ENCODE data around the gene MCCC2.
"Not testable (repeated sequence)": the region's sequence is repeated elsewhere in the genome, so short reads cannot be mapped to it uniquely, and the experiment has no call there.

Gene MCCC2

DNA sequence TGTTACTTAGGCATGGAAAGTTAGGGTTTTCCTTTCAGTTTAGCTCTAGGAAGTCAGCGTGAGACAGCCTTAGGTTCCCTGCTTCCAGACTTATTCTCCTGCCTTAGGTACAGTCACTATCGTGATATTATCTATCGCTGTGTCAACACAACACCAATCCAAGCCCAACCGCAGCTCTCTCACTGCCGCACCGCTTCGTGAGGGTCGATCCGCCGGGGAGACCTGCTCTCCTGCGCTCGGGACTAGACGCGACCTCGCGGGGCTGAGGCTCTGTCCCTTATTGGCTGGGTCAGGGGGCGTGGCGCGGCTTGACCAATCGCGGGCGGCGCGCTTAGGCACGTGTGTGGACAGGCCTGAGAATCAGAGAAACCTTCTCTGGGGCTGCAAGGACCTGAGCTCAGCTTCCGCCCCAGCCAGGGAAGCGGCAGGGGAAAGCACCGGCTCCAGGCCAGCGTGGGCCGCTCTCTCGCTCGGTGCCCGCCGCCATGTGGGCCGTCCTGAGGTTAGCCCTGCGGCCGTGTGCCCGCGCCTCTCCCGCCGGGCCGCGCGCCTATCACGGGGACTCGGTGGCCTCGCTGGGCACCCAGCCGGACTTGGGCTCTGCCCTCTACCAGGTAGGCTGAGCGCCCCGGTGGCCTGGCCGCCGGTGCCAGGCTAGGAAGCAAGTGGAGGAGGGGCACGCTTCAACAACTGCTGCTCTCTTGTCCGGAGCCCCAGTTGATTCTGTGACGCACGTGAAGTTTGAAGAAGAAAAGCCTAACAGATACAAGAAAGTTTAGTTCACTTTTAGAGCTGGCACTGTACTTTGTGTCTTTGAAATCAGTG lies at the start of gene MCCC2:
TSS of gene MCCC2 (plus strand) at position 400 of the 825 bp plus-strand sequence. CDS start at position 486, 86 bp downstream.
- peak; percentile 96 for DNase-seq (ENCODE audit: low read depth)

DNA sequence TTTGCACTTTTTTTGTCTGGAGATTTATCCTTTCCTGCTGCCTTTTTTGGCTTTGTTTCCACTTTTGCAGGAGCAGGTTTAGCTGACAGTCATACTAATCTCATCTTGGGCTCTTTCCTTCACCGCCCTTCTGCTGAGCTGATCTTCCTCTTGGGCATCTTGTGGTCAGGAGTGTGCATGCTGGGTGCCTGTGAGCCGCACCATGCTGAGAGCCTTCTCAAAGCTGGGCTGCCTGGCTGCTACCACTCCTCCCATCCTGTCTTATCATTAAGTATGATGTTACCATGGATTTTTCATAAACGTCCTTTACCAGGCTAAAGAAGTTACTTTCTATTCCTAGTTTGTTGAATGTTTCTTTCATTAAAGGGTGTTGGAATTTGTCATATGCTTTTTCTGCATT lies 49.5 kb upstream of the MCCC2 start:
- DNase-seq (ENCODE audit: low read depth), result no peak

DNA sequence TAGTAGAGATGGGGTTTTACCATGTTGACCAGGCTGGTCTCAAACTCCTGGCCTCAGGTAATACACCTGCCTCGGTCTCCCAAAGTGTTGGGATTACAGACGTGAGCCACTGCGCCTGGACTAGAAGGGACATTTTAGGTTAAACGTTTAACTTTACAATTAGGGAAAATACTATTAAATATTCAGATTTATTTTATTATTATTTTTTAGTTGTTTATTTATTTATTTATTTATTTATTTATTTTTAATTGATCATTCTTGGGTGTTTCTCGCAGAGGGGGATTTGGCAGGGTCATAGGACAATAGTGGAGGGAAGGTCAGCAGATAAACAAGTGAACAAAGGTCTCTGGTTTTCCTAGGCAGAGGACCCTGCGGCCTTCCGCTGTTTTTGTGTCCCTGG lies 36.3 kb upstream of the MCCC2 start:
- DNase-seq (ENCODE audit: low read depth), result not testable (repeated sequence)

DNA sequence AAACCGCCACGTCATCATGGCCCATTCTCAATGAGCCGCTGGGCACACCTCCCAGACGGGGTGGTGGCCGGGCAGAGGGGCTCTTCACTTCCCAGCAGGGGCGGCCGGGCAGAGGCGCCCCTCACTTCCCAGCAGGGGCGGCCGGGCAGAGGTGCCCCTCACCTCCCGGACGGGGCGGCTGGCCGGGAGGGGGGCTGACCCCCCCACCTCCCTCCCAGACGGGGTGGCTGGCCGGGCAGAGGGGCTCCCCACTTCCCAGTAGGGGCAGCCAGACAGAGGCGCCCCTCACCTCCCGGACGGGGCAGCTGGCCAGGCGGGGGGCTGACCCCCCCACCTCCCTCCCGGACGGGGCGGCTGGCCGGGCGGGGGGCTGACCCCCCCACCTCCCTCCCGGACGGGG lies 35.6 kb upstream of the MCCC2 start:
- not testable (repeated sequence) for DNase-seq (ENCODE audit: low read depth)

DNA sequence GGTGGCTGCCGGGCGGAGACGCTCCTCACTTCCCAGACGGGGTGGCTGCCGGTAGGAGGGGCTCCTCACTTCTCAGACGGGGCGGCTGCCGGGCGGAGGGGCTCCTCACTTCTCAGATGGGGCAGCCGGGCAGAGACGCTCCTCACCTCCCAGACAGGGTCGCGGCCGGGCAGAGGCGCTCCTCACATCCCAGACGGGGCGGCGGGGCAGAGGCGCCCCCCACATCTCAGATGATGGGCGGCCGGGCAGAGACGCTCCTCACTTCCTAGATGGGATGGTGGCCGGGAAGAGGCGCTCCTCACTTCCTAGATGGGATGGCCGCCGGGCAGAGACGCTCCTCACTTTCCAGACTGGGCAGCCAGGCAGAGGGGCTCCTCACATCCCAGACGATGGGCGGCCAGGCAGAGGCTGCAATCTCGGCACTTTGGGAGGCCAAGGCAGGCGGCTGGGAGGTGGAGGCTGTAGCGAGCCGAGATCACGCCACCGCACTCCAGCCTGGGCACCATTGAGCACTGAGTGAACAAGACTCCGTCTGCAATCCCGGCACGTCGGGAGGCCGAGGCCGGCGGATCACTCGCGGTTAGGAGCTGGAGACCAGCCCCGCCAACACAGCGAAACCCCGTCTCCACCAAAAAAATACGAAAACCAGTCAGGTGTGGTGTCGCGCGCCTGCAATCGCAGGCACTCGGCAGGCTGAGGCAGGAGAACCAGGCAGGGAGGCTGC lies 35.0 kb upstream of the MCCC2 start:
- DNase-seq (ENCODE audit: low read depth), result not testable (repeated sequence)

GRCh38 chr5:71563161-71563560 lies 24.0 kb upstream of the MCCC2 start:
- DNase-seq (ENCODE audit: low read depth), result no peak

- no peak for DNase-seq (ENCODE audit: low read depth)
Observed at GRCh38 chr5:71564895-71565294, 22.2 kb upstream of the MCCC2 start.

DNA sequence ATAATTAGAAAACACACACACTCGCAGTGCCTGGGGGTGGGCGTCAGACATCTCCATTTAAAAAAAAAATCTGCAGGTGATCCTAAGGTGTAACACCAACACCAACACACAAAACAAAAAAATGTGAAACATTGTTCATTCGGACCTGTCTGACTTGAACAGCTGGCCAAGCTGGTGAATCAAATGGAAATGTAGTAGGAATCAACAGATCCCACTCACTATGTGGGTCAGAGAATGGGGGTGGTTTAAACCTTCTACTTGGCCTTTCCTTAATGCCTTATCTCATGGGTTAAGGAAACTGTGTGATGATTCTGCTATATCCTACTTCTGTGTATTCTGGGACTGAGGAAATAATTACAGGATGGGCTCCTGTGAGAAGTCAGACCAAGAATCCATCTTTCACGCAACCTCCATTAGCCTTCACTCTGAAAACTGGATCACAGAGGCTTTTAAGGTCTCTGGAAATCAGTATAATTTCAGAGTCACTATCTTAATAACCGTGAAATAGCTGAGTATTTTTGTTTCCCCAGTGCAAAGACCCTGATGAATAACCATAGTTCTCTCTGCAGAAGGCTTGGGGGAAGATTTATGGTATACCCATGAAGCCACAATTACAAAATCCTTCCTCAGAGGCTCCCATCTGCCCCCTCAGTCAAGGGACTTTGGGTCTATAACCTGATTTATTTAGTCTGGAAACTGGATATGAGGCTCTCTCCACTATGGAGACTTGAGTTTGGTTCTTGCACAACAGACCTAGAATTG lies 17.2 kb upstream of the MCCC2 start:
- DNase-seq (ENCODE audit: low read depth), result no peak

DNA sequence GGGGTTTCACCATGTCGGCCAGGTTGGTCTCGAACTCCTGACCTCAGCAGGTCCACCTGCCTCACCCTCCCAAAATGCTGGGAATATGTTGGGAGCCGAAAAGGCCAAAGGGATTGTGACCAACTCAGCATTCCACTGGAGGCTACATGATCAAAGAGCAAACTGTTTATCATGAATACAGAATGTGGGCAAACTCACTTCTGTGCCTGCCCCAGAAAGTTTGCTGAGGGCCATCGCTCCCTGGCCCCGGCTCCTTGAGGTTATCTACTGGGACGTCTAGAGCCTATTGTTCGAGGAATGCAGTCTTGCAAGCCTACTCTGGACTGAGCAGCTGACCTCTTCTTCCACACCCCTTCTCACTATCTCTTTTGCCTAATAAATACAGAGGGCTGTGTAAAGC lies 15.3 kb upstream of the MCCC2 start:
- DNase-seq (ENCODE audit: low read depth), result not testable (repeated sequence)

- no peak for DNase-seq (ENCODE audit: low read depth)
Observed at GRCh38 chr5:71573591-71573990, 13.5 kb upstream of the MCCC2 start.

GRCh38 chr5:71575588-71575987 lies 11.6 kb upstream of the MCCC2 start:
- DNase-seq (ENCODE audit: low read depth), result not testable (repeated sequence)

DNA sequence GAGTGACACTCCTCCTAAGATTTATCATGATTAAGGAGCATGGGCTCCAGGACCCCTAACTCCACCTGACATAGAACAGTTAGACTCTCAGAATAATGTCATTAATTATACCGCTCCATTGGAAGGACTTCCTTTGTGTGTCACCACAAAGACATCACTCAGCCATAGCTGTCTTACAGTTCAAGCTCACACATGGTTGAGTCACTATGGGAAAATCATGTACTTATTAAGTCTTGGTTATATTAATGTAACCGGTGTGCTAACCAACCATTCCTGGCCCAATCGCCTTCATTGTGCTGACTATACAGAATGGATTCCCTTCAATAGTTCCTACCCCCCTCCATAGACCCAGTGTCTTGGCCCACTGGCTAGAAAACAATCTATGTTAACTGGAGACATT lies 10.9 kb upstream of the MCCC2 start:
- DNase-seq (ENCODE audit: low read depth), result no peak

GRCh38 chr5:71577839-71578238 lies 9.3 kb upstream of the MCCC2 start:
- not testable (repeated sequence) for DNase-seq (ENCODE audit: low read depth)

- DNase-seq (ENCODE audit: low read depth), result no peak
Observed at GRCh38 chr5:71582945-71583584, 4.1 kb upstream of the MCCC2 start.

- DNase-seq (ENCODE audit: low read depth), result no peak
Observed at GRCh38 chr5:71586052-71586940, 844 bp upstream of the MCCC2 start.

DNA sequence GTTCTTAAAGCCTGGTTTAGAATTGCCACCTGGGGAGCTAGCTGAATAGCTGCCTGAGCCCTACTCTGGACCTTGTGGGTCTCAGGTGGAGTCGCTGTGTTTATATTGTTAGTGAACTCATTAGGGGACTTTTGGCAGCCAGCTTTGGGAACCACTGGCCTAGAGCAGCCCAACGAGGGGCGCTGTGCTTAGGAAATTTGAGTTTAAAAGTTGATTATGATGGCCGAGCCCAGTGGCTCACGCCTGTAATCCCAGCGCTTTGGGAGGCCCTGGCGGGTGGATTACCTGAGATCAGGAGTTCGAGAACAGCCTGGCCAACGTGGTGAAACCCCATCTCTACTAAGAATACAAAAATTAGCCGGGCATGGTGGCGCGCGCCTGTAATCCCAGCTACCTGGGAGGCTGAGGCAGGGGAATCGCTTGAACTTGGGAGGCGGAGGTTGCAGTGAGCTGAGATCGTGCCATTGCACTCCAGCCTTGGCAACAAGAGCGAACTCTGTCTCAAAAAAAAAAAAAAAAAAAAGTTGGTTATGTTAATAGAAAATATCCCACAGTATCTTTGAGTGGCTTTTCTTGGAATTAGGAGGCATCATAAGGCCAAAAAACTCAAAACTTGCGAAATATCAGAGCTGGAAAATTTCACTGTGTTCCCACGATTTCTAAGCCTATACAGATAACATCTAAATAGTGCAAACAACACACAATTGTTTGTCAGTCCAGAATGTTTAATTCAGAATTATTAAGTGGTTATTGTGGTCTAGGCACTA lies 809 bp downstream of the MCCC2 start:
- DNase-seq (ENCODE audit: low read depth), result no peak

DNA sequence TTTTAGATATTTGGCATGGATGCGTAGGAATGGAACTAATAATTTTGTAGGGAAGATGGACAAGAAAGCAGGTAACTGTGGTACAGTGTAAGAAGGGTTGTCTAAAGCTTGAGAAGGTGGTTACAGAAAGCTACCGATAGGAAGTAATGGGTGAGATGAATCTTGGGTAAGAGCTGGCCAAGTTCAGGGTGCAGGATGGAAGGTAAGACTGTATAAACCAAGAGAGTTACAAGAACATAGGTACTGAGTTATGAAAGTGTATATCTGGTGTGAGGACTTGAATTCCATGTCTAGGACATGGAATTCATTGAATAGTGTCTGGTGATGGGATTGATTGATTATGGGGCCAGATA lies 1.4 kb downstream of the MCCC2 start:
- DNase-seq (ENCODE audit: low read depth), result no peak

GRCh38 chr5:71589903-71590302 lies 2.8 kb downstream of the MCCC2 start:
- DNase-seq (ENCODE audit: low read depth), result no peak

DNA sequence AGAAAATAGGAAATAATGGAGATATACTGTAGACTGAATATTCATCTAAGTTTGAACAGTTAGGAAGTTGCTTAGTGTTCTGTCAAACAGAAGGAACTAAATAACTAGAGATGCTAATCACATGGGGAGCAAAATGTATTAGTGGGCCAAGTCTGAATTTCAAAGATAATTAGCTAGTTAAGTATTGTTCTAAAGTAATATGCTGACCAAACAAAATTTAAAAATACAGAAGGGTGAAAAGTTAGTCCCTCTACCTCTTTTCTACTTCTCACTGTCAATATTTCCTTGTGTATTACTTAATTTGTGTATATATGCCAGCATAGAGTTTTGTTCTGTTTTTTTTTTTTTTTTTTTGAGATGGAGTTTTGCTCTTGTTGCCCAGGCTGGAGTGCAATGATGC lies 4.0 kb downstream of the MCCC2 start:
- no peak for DNase-seq (ENCODE audit: low read depth)

- no peak for DNase-seq (ENCODE audit: low read depth)
Observed at GRCh38 chr5:71596169-71596568, 9.0 kb downstream of the MCCC2 start.
